ENCODE measurements around the gene UQCC3. TPM values are rescaled to one million over a fixed set of nuclear protein-coding genes. Genes with fewer than 3 reads are reported as not detected.
A peak's percentile ranks its signal among the peaks of the same experiment; 100 is the strongest.

The UQCC3 gene
- total and polyA plus RNA-seq, 9 donors = 1.6 to 13.7 (median 8.9) TPM

GRCh38 chr11:62705413-62705812 is 33.9 kb downstream of the UQCC3 start:
- Histone ChIP-seq H3K4me1 (ENCODE audit: insufficient read depth) (peaks cover 18% of the 10 kb centered on the region), H3K36me3 (no peaks in the 10 kb centered on the region), H3K4me3 (peak overlapping the region; percentile 67), H3K27me3 (no peaks in the 10 kb centered on the region), H3K27ac (peak overlapping the region in 1 of 2 donors; percentile 54), H3K9me3 (no peaks in the 10 kb centered on the region)
- intact Hi-C loops (cut with DNase I) = no loop called here
- 38 to 40% (median 38%) methylated on average over 7 of the region's 7 CpGs for WGBS, 3 donors
- peak in 2 of 5 donors; percentile 43 to 49 for DNase-seq
- no peak for TF ChIP-seq POLR2A (IDR thresholded peaks at IDR 0.05)
- TF ChIP-seq EP300 (IDR thresholded peaks at IDR 0.05) = no peak
- no peak for TF ChIP-seq CTCF (IDR thresholded peaks at IDR 0.05)

GRCh38 chr11:62705880-62706849 is 34.7 kb downstream of the UQCC3 start:
- Histone ChIP-seq H3K4me3 (peak overlapping the region; percentile 67), H3K9me3 (no peaks in the 10 kb centered on the region), H3K27ac (peak overlapping the region; percentile 4 to 57), H3K4me1 (ENCODE audit: insufficient read depth) (peaks cover 18% of the 10 kb centered on the region), H3K27me3 (no peaks in the 10 kb centered on the region), H3K36me3 (no peaks in the 10 kb centered on the region)
- intact Hi-C loops (cut with DNase I) = no loop called here
- TF ChIP-seq POLR2A (IDR thresholded peaks at IDR 0.05) (no peak), EP300 (IDR thresholded peaks at IDR 0.05) (no peak), CTCF (IDR thresholded peaks at IDR 0.05) (no peak)
- DNase-seq = peak; percentile 95 to 98 (median 97)
- WGBS, 3 donors = 2 to 5% (median 4%) methylated on average over 58 to 73 of the region's 73 CpGs

- intact Hi-C loops (cut with DNase I) = no loop called here
- H3K9me3 ChIP-seq = no peaks in the 10 kb centered on the region
- no peak for TF ChIP-seq EP300 (IDR thresholded peaks at IDR 0.05)
- TF ChIP-seq CTCF (IDR thresholded peaks at IDR 0.05) = no peak
- TF ChIP-seq POLR2A (IDR thresholded peaks at IDR 0.05) = no peak
- H3K27me3 ChIP-seq = no peaks in the 10 kb centered on the region
- WGBS, 3 donors = 56 to 65% (median 57%) methylated on average over 8 of the region's 8 CpGs
- peak overlapping the region; percentile 4 to 57 for H3K27ac ChIP-seq
- H3K4me1 ChIP-seq (ENCODE audit: insufficient read depth) = peaks cover 18% of the 10 kb centered on the region
- no peaks in the 10 kb centered on the region for H3K36me3 ChIP-seq
- H3K4me3 ChIP-seq = peak overlapping the region; percentile 67
- DNase-seq = peak in 1 of 5 donors; percentile 35
These were observed 35.4 kb downstream of the UQCC3 start for GRCh38 chr11:62706850-62707247.

- 44 to 71% (median 58%) methylated on average over 10 of the region's 10 CpGs for WGBS, 3 donors
- TF ChIP-seq POLR2A (IDR thresholded peaks at IDR 0.05) (no peak), CTCF (IDR thresholded peaks at IDR 0.05) (no peak), EP300 (IDR thresholded peaks at IDR 0.05) (no peak)
- no peaks in the 10 kb centered on the region for H3K9me3 ChIP-seq
- H3K4me1 ChIP-seq (ENCODE audit: insufficient read depth) = peaks cover 18% of the 10 kb centered on the region
- intact Hi-C loops (cut with DNase I) = no loop called here
- peak within 1 kb of the TSS; percentile 76 to 81 for H3K27ac ChIP-seq
- DNase-seq = peak; percentile 47 to 73 (median 64)
- no peaks in the 10 kb centered on the region for H3K36me3 ChIP-seq
- H3K27me3 ChIP-seq = no peaks in the 10 kb centered on the region
- peak within 1 kb of the TSS; percentile 67 for H3K4me3 ChIP-seq
These were observed 35.9 kb downstream of the UQCC3 start, which contains the start of the genes BSCL2 and GNG3 for GRCh38 chr11:62707277-62707861. TSS of gene BSCL2 (minus strand) at chr11:62707424. CDS start at chr11:62707195, 229 bp downstream. TSS of gene GNG3 (plus strand) at chr11:62707676. CDS start at chr11:62708296, 620 bp downstream.
